ENCODE measurements around the gene SEMA5B.

- TF ChIP-seq, protein P1, sequence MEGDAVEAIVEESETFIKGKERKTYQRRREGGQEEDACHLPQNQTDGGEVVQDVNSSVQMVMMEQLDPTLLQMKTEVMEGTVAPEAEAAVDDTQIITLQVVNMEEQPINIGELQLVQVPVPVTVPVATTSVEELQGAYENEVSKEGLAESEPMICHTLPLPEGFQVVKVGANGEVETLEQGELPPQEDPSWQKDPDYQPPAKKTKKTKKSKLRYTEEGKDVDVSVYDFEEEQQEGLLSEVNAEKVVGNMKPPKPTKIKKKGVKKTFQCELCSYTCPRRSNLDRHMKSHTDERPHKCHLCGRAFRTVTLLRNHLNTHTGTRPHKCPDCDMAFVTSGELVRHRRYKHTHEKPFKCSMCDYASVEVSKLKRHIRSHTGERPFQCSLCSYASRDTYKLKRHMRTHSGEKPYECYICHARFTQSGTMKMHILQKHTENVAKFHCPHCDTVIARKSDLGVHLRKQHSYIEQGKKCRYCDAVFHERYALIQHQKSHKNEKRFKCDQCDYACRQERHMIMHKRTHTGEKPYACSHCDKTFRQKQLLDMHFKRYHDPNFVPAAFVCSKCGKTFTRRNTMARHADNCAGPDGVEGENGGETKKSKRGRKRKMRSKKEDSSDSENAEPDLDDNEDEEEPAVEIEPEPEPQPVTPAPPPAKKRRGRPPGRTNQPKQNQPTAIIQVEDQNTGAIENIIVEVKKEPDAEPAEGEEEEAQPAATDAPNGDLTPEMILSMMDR (optimal IDR thresholded peaks at IDR 0.05 in 1 of 3, IDR thresholded peaks at IDR 0.05 in 1 of 3, conservative IDR thresholded peaks at IDR 0.05 in 1 of 3; ENCODE audit: extremely low read depth in 1 of 3, insufficient read depth in 2 of 3, low read length in 3 of 3): no peak
- TF ChIP-seq EZH2 (IDR thresholded peaks at IDR 0.05; ENCODE audit: low read length): no peak
Measured at GRCh38 chr3:123046262-123047061, 18.9 kb upstream of the SEMA5B start.
